NCI-H748 (cell line): Measurements from ENCODE around the gene PTPRM.
A peak's percentile ranks its signal among the peaks of the same experiment; 100 is the strongest.

Experiments used
- DNase-seq: peaks from one replicate; lab custom pipeline; 2025; ENCODE audit not compliant: unreplicated experiment; lab: John Stamatoyannopoulos, UW

PTPRM gene

GRCh38 chr18:7749510-7749981 is 182.4 kb downstream of the PTPRM start:
- DNase-seq = no peak

DNA sequence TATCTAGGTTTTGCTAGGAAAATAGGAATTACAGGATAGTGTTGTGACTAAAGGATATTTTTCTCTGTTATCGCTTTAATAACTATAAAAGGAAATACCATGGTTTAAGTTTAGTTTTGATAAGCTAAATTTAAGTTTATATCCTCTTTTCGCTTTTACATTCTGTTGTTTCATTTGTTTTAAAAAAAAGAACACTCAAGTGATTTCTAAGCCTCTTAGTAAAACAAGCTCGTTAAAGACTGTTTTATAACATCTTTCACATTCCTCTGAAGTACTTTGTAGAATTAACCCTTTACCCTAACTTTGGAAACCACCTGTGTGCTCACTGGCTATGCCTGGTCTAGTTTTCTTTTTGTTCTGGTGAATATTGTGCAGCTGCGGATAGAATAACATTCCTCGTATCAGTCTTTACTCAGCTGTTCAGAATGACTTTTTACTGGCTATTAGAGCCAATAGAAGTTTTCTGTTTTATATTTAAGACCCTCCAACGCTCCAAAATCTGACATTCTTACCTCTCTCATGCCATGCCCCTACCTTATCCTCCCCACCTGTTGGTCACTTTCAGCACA is 183.1 kb downstream of the PTPRM start:
- DNase-seq = no peak

- no peak for DNase-seq
Observed at GRCh38 chr18:7750966-7751365, 183.8 kb downstream of the PTPRM start.

GRCh38 chr18:7754258-7754657 is 187.1 kb downstream of the PTPRM start:
- DNase-seq = peak; percentile 33

DNA sequence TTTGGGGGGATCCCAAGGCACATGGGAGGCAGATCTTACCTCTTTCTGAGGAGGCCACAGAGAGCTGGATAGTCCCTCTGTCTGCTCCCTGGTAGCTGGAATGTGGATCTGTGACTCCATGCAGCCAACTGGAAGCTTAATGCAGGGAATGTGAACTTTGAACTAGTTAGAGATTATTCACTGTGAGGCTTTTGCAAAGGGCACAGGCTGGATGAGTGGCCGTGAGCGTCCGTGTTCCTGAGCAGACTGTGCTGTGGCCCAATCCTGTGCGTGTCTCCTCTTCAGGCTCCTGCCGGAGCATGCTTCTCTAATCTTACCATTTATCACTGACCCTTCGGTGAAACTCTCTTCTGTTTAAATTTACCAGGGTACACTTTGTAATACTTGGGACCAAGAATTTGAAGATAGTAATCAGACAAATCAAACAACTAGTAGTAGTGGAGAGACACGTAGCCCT is 187.6 kb downstream of the PTPRM start:
- DNase-seq = no peak

DNA sequence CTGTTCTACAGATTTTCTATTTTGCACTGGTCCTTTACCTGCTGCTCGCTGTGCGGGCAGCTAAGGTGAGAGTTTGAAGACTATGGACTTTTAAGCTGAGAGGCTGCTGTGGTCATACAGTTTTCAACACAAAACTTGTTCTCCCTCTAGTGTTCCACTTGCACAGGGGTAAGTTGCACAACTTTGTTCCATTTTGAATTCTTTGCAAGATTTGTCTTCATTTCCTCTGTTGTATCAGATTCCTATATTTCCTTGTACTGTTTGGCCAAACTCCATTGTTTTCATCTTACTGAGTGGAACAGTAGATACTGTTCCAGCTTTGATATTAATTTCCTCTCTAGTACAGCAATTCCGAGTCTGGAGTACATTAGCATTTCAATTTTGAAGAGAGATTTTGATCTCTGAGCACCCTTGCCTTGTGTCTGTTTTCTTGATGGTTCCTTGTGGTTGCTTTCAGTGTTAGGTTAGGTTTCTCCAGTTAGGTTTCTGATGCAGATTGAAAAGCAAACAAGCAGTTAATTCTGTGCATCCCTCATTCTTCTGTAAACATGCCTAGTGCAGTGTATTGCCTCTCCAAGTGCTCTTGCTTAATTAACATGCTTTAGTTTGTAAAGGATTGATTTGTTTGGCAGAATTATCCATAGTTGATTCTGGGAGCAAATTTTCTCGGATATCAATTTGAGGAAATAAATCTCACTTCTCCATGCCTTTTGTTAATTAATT is 188.8 kb downstream of the PTPRM start:
- DNase-seq = peak; percentile 14

DNA sequence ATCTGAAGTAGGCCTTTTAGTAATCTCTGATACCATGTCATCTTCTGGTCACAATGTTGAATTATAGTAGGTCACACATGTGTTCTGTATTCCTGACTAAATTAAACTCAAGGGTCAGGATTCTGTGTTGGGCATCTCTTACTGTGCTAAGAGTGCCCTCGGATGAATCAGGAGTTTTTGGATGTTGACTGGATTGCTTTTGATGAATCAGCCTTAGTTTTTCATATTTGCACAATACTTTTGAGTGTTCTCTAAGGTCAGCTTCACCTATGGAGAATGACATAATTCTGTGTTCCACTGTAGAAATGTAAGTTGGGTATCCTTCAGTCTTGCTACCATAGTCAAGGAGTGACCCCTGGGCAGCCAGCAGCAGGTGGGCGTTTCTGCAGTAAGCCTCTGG is 190.1 kb downstream of the PTPRM start:
- DNase-seq = no peak

GRCh38 chr18:7758764-7759163 is 191.6 kb downstream of the PTPRM start:
- DNase-seq = no peak

DNA sequence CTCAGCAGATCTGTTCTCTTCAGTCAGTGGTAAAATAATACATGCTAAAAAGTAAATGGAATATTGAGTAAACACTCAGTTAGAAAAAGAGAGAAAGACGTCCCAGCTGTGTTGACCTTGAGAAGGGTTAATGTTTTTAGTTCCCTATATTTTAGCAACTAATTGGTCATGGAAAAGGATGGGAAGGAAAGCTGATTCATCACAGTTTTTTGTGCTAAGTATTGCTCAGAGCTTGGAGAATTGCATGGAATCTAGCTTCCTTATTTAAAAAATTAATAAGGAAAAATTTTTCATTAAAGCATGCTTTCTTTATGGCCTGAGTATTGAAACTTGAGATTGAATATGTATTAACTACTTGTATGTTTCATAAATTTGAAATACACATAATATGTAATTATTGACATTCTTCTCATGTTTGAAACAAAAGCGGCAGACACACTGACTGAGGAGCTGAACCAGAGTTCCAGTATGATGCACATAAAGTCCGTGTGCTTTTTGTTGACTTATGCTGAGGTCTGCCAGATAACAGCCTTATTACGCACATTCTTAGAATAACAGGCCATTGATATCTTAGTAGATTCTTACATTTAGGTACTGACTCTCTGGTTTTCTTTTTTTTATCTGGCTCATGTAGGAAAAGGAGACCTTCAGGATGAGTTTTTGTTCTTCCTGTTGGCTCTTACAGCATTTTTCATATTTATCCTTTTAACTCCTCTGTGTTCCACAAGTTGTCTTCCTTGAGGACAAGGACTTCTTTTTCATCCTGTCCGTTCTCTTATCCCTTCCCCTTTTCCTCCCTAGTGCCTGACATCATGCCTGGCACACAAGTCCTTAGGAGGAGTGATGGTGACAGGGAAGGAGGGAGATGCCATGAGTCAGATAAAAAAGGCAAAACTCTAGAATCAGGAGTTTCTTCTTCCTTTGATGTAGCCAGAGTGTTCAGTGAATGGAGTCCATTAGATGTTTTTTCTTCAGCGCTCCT is 194.1 kb downstream of the PTPRM start:
- peak; percentile 21 for DNase-seq

GRCh38 chr18:7764405-7764804 is 197.3 kb downstream of the PTPRM start:
- no peak for DNase-seq

DNA sequence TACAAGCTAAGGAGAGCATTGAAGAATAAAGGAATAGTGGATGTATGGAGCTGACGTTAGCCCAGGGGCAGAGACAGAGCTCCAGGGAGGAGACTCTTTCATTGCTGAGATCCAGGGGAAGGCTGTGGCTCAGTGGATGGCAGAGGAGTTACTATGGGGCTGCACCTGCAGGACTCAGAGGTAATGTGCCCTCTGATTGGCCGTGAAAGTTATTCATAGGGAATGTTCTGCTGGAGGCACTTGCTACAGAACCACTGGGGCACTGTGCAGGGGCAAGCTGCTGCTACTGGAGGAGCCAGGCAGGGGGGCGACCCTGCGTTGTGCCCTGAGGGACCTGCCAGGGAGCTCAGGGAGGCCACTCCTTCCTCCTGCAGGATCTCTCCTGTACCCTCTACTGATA is 199.2 kb downstream of the PTPRM start:
- DNase-seq = no peak

GRCh38 chr18:7766817-7767216 is 199.7 kb downstream of the PTPRM start:
- no peak for DNase-seq

GRCh38 chr18:7770908-7771307 is 203.8 kb downstream of the PTPRM start:
- DNase-seq = no peak

GRCh38 chr18:7772510-7772888 is 205.4 kb downstream of the PTPRM start:
- DNase-seq = no peak

DNA sequence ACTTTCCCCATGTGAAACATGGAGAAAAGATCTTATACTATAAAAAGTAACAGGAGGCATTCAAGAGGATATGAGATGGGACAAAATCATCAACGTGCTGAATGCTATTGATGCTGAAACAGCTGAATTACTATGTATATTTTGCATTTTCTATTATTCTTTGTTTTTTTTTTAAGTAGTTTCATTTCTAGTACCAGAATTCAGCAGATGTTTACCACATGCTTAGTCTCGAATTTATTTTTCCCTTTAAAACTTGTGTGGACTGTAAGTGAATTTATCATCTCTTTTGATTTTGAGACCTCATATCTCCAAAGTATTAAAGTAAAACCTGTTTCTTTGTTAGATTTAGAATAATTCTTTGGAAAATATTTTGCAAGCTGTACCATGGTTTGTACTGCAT is 205.8 kb downstream of the PTPRM start:
- DNase-seq = no peak

- DNase-seq = no peak
Observed at GRCh38 chr18:7775128-7775527, 208.0 kb downstream of the PTPRM start.

- no peak for DNase-seq
Observed at GRCh38 chr18:7775843-7776242, 208.7 kb downstream of the PTPRM start.

DNA sequence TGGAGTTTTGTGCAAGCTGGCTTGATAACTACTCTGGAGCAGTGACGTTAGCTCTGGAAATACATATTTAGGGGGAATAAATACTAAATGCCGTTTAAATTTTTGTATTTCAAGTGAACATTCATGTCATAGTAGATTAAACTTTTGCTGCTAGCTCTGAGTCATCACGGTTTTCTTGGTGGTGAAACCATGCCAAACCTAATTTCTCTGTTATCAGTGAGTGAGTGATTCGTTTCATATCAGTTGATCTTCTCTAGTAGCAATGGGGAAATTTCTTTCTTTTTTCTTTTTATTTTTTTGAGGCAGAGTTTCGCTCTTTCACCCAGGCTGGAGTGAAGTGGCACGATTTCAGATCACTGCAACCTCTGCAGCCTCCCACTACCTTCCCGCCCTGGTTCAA is 211.1 kb downstream of the PTPRM start:
- no peak for DNase-seq

DNA sequence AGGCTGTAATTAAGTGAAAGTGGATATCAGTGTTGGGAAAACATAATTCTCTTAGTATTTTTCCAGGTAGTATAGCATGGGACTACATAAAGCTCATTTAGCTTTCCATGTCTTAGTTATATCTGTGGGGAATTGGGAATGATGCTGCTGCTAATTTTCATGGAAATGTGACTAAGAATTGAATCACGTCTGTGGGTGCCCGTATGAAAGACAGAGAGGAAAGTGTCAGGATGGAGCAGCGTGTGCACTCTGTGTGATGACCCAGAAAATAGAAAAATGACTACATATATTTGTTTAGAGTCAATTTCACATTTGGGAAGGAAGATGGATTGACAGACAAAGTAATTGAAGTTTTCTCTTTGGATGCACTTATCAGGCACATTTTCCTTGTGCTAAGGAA is 212.1 kb downstream of the PTPRM start:
- no peak for DNase-seq

DNA sequence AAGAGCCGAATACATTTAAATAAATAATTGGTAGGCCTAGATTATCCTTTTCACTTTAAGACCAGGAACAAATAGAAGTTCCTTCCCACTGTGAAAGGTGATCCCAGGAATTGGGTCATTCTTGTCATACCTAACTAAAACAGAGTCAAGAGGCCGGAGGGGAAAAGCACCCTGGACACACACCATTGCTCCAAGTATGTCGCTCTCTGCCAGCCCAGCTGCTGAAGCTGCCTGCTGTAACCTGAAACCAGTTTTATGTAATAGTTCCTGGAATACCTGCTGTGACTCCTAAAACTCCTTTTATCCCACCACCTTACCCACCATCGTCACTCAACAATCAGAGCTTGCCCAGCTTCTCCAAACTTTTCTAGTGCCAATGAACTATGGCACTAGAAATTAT is 217.1 kb downstream of the PTPRM start:
- DNase-seq = peak; percentile 48

GRCh38 chr18:7786569-7786968 is 219.5 kb downstream of the PTPRM start:
- DNase-seq = peak; percentile 88

DNA sequence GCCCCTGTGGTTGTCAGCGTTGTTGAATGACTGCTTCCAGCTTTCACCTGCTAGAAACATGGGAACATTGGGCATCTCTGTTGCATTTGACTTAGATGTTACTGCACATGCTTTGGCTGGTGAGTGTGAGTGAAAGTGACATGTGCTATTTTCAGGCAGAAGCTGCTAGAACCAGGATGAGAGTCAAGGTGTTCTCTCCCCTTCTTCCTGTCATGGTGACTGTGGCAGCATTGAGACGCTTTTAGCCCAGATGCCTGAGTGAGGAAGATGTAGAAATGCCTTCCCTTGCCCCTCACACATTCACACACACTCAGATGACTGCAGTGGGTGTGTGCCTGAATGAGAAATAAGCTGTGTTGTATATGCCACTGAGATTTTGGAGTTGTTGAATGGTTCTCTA is 220.2 kb downstream of the PTPRM start:
- no peak for DNase-seq
